Transverse colon (tissue), 3 donors: ENCODE data around the gene OR8D4.
"Not testable (repeated sequence)": the region's sequence is repeated elsewhere in the genome, so short reads cannot be mapped to it uniquely, and the experiment has no call there.

Experiments
- POLR2A ChIP-seq: fragments of 450-650 bp; IDR thresholded peaks from one replicate; pipeline ENCODE4 v1.6.1; 2016; ENCODE audit warnings: antibody characterized with exemption, mild to moderate bottlenecking, moderate library complexity
- TF ChIP-seq, protein P1 (sequence below), 5 experiments: fragments of 200-600 bp in 3 of 5; fragments of 450-650 bp in 2 of 5; sonication (generic) in 3 of 5; IDR thresholded peaks; 1 replicate in 2 of 5; 2 replicates in 3 of 5; pipeline ENCODE4 v1.5.1; 2016 to 2017; ENCODE audit warnings: antibody characterized with exemption in 5 of 5, inconsistent platforms in 3 of 5, mild to moderate bottlenecking in 2 of 5, moderate library complexity in 1 of 5

DNA sequence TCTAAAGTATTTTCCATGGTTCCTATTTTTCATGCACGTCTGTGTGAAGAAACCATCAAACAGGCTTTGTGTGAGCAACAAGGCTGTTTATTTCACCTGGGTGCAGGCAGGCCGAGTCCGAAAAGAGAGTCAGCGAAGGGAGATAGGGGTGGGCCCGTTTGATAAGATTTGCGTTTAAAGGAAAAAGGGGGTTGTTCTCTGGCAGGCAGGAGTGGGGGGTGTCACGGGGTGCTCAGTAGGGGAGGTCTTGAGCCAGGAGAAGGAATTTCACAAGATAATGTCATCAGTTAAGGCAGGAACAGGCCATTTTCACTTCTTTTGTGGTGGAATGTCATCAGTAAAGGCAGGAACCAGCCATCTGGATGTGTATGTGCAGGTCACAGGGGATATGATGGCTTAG lies 36.7 kb upstream of the OR8D4 start:
- TF ChIP-seq, protein P1, sequence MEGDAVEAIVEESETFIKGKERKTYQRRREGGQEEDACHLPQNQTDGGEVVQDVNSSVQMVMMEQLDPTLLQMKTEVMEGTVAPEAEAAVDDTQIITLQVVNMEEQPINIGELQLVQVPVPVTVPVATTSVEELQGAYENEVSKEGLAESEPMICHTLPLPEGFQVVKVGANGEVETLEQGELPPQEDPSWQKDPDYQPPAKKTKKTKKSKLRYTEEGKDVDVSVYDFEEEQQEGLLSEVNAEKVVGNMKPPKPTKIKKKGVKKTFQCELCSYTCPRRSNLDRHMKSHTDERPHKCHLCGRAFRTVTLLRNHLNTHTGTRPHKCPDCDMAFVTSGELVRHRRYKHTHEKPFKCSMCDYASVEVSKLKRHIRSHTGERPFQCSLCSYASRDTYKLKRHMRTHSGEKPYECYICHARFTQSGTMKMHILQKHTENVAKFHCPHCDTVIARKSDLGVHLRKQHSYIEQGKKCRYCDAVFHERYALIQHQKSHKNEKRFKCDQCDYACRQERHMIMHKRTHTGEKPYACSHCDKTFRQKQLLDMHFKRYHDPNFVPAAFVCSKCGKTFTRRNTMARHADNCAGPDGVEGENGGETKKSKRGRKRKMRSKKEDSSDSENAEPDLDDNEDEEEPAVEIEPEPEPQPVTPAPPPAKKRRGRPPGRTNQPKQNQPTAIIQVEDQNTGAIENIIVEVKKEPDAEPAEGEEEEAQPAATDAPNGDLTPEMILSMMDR (IDR thresholded peaks at IDR 0.05): not testable (repeated sequence)
- TF ChIP-seq POLR2A: not testable (repeated sequence)
